ENCODE results near the gene PCNX1.

The PCNX1 gene

DNA sequence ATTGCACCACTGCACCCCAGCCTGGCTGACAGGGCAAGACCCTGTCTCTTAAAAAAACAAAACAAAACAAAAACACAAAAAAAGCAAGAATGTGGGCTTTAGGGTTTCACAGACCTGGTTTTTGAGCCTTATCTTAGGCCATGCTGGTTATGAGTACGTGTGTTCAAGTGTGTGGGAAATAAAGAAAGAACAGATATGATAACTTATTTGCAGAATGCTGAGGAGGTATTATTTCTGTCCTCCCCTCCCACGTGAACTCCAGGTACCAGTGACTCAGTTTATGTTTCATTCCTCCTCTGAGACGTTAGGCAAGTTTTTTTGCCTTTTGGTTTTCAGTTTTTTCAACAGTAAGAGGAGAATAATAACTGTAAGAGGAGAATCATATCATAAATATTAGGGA is 49.3 kb downstream of the PCNX1 start:
- no peak overlapping the region for H3K9ac ChIP-seq (ENCODE audit: low read length)
- H3K27ac ChIP-seq (ENCODE audit: low read depth, low read length) = no peak overlapping the region
- peaks cover 5% of the 10 kb centered on the region; the same call in 1 of the 2 replicates for H3K36me3 ChIP-seq (ENCODE audit: low read length)
- H3K4me2 ChIP-seq (ENCODE audit: low read depth, low read length, poor library complexity, severe bottlenecking) = no peak overlapping the region
- no peak overlapping the region for H3K4me3 ChIP-seq (ENCODE audit: insufficient read depth, low read length, poor library complexity, severe bottlenecking)
- 0 out of 2 replicates have a peak, but pooled peaks cover 3% of the 10 kb centered on the region for H3K79me2 ChIP-seq (ENCODE audit: insufficient read depth, low read length)
- no peak overlapping the region for H2AFZ ChIP-seq (ENCODE audit: low read depth, low read length, severe bottlenecking)
- no peaks in the 10 kb centered on the region for H3K9me2 ChIP-seq (replicated peaks; ENCODE audit: insufficient read depth, low read length)
- H3K27me3 ChIP-seq (ENCODE audit: low read length) = no peaks in the 10 kb centered on the region
- no peak for TF ChIP-seq CTCF (IDR thresholded peaks at IDR 0.05; ENCODE audit: insufficient read depth, low read length, poor library complexity, severe bottlenecking)
- TF ChIP-seq EZH2phosphoT487 (conservative IDR thresholded peaks at IDR 0.05; ENCODE audit: low read length) = no peak
- no peaks in the 10 kb centered on the region for H3F3A ChIP-seq (ENCODE audit: insufficient read depth)
- no peaks in the 10 kb centered on the region for H4K20me1 ChIP-seq (ENCODE audit: low read depth, low read length)
- no peaks in the 10 kb centered on the region for H3K9me3 ChIP-seq (ENCODE audit: insufficient read depth, low read length)

DNA sequence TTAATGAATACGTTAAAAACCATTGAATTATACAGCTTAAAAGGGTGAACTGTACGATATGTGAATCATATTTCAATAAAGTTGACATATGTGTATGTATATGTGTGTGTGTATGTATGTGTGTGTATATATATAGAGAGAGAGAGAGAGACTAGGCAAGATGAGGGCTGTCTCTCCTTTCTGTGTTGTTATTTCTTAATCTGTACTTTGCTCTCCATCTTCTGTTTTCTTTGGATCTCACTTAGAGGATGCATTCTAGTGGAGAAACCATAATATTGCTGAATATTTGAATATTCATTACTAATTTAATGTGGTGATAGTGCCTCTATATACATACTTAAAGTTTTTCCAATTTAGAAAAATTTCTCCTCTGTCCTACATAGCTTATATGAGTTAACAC is 50.5 kb downstream of the PCNX1 start:
- Histone ChIP-seq H3K27ac (ENCODE audit: low read depth, low read length) (no peak overlapping the region), H2AFZ (ENCODE audit: low read depth, low read length, severe bottlenecking) (no peak overlapping the region), H3K27me3 (ENCODE audit: low read length) (no peaks in the 10 kb centered on the region), H3K9ac (ENCODE audit: low read length) (no peak overlapping the region), H3K36me3 (ENCODE audit: low read length) (0 out of 2 replicates have a peak, but pooled peaks cover 2% of the 10 kb centered on the region), H3F3A (ENCODE audit: insufficient read depth) (no peaks in the 10 kb centered on the region), H3K9me2 (replicated peaks; ENCODE audit: insufficient read depth, low read length) (no peaks in the 10 kb centered on the region), H3K9me3 (ENCODE audit: insufficient read depth, low read length) (no peaks in the 10 kb centered on the region), H3K4me3 (ENCODE audit: insufficient read depth, low read length, poor library complexity, severe bottlenecking) (no peak overlapping the region), H3K4me2 (ENCODE audit: low read depth, low read length, poor library complexity, severe bottlenecking) (no peak overlapping the region), H4K20me1 (ENCODE audit: low read depth, low read length) (no peaks in the 10 kb centered on the region), H3K79me2 (ENCODE audit: insufficient read depth, low read length) (0 out of 2 replicates have a peak, but pooled peaks cover 3% of the 10 kb centered on the region)
- TF ChIP-seq CTCF (IDR thresholded peaks at IDR 0.05; ENCODE audit: insufficient read depth, low read length, poor library complexity, severe bottlenecking) (no peak), EZH2phosphoT487 (conservative IDR thresholded peaks at IDR 0.05; ENCODE audit: low read length) (no peak)

GRCh38 chr14:70962935-70963334 is 55.7 kb downstream of the PCNX1 start:
- Histone ChIP-seq H2AFZ (ENCODE audit: low read depth, low read length, severe bottlenecking) (no peak overlapping the region), H3K9me3 (ENCODE audit: insufficient read depth, low read length) (no peaks in the 10 kb centered on the region), H3F3A (ENCODE audit: insufficient read depth) (no peaks in the 10 kb centered on the region), H3K27me3 (ENCODE audit: low read length) (no peaks in the 10 kb centered on the region), H3K4me2 (ENCODE audit: low read depth, low read length, poor library complexity, severe bottlenecking) (no peak overlapping the region), H4K20me1 (ENCODE audit: low read depth, low read length) (no peaks in the 10 kb centered on the region), H3K9me2 (replicated peaks; ENCODE audit: insufficient read depth, low read length) (no peaks in the 10 kb centered on the region), H3K36me3 (ENCODE audit: low read length) (peaks cover 2% of the 10 kb centered on the region; the same call in 1 of the 2 replicates), H3K4me3 (ENCODE audit: insufficient read depth, low read length, poor library complexity, severe bottlenecking) (no peak overlapping the region), H3K9ac (ENCODE audit: low read length) (no peak overlapping the region), H3K27ac (ENCODE audit: low read depth, low read length) (no peak overlapping the region), H3K79me2 (ENCODE audit: insufficient read depth, low read length) (0 out of 2 replicates have a peak, but pooled peaks cover 3% of the 10 kb centered on the region)
- no peak for TF ChIP-seq EZH2phosphoT487 (conservative IDR thresholded peaks at IDR 0.05; ENCODE audit: low read length)
- TF ChIP-seq CTCF (IDR thresholded peaks at IDR 0.05; ENCODE audit: insufficient read depth, low read length, poor library complexity, severe bottlenecking) = no peak

All from SU-DHL-6 (cell line).